ENCODE data around the gene OR51B2. TPM values are rescaled to one million over a fixed set of nuclear protein-coding genes. Genes with fewer than 3 reads are reported as not detected.
"Not testable (repeated sequence)": the region's sequence is repeated elsewhere in the genome, so short reads cannot be mapped to it uniquely, and the experiment has no call there.

OR51B2 gene, protein sequence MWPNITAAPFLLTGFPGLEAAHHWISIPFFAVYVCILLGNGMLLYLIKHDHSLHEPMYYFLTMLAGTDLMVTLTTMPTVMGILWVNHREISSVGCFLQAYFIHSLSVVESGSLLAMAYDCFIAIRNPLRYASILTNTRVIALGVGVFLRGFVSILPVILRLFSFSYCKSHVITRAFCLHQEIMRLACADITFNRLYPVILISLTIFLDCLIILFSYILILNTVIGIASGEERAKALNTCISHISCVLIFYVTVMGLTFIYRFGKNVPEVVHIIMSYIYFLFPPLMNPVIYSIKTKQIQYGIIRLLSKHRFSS
- total RNA-seq: not detected

DNA sequence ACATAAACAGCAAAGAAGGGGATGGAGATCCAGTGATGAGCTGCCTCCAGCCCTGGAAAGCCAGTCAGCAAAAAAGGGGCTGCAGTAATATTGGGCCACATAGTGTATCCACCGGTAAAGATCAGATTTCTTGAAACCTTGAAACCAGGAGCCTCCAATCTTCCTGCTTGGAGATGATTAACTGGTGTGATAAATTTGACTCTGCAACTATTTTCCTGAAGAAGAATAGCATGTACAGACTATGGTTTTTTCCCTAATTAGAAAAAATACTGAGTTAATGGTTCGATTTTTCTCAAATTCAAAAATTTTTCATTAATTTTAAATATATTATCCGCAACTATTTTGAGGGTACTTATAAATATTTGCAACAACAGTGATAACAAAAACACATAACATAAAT lies at the start of gene OR51B2:
TSS of gene OR51B2 (minus strand) at position 101 of the 400 bp plus-strand sequence. CDS start at position 101, 0 bp downstream.
- Mint-ChIP-seq H3K9me3 (no peaks in the 10 kb centered on the region), H3K27ac (no peak within 1 kb of the TSS), H3K36me3 (no peaks in the 10 kb centered on the region)
- ATAC-seq (no peak), DNase-seq (ENCODE audit: low spot score in 2 of 2) (no peak)

GRCh38 chr11:5369789-5370188 lies 45.7 kb upstream of the OR51B2 start:
- peaks cover 0 to 10% of the 10 kb centered on the region in 2 donors for H3K9me3 Mint-ChIP-seq
- no peak overlapping the region for H3K27ac Mint-ChIP-seq
- no peak for ATAC-seq
- no peak for DNase-seq (ENCODE audit: low spot score in 2 of 2)
- no peaks in the 10 kb centered on the region for H3K36me3 Mint-ChIP-seq

GRCh38 chr11:5368502-5369043 lies 44.5 kb upstream of the OR51B2 start:
- no peak for ATAC-seq
- Mint-ChIP-seq H3K27ac (no peak overlapping the region), H3K36me3 (no peaks in the 10 kb centered on the region), H3K9me3 (peaks cover 0 to 10% of the 10 kb centered on the region in 2 donors)
- no peak for DNase-seq (ENCODE audit: low spot score in 2 of 2)

GRCh38 chr11:5367448-5368074 lies 43.5 kb upstream of the OR51B2 start:
- DNase-seq (ENCODE audit: low spot score in 2 of 2): no peak
- H3K36me3 Mint-ChIP-seq: no peaks in the 10 kb centered on the region

GRCh38 chr11:5366856-5367255 lies 42.8 kb upstream of the OR51B2 start:
- no peak for DNase-seq (ENCODE audit: low spot score in 2 of 2)
- no peaks in the 10 kb centered on the region for H3K36me3 Mint-ChIP-seq
- peaks cover 0 to 10% of the 10 kb centered on the region in 2 donors for H3K9me3 Mint-ChIP-seq
- H3K27ac Mint-ChIP-seq: no peak overlapping the region
- ATAC-seq: no peak

More at GRCh38 chr11:5367448-5368074, 43.5 kb upstream of the OR51B2 start:
- no peak overlapping the region for H3K27ac Mint-ChIP-seq
- ATAC-seq: no peak
- peaks cover 0 to 5% of the 10 kb centered on the region in 2 donors for H3K9me3 Mint-ChIP-seq

DNA sequence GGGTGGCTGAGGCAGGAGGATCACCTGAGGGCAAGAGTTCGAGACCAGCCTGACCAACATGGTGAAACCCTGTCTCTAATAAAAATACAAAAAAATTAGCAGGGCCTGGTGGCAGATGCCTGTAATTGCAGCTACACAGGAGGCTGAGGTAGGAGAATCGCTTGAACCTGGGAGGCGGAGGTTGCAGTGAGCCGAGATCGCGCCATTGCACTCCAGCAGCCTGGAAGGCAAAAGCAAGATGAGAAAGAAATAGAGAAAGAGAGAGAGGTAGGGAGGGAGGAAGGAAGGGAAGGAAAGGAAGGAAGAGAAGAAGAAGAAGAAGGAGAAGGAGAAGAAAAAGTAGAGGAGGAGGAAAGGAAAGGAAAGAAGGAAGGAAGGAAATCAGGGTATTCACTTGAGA lies 42.3 kb upstream of the OR51B2 start:
- ATAC-seq, H3K9me3 Mint-ChIP-seq: not testable (repeated sequence)

GRCh38 chr11:5364214-5364613 lies 40.1 kb upstream of the OR51B2 start:
- Mint-ChIP-seq H3K36me3 (no peaks in the 10 kb centered on the region), H3K9me3 (peaks cover 0 to 10% of the 10 kb centered on the region in 2 donors), H3K27ac (no peak overlapping the region)
- ATAC-seq: no peak
- no peak for DNase-seq (ENCODE audit: low spot score in 2 of 2)

More for the DNA sequence above, 42.3 kb upstream of the OR51B2 start:
- not testable (repeated sequence) for H3K36me3 Mint-ChIP-seq; H3K27ac Mint-ChIP-seq; DNase-seq (ENCODE audit: low spot score in 2 of 2)

GRCh38 chr11:5363679-5364078 lies 39.6 kb upstream of the OR51B2 start:
- ATAC-seq: no peak
- no peak overlapping the region for H3K27ac Mint-ChIP-seq
- DNase-seq (ENCODE audit: low spot score in 2 of 2): no peak
- H3K36me3 Mint-ChIP-seq: no peaks in the 10 kb centered on the region
- peaks cover 0 to 10% of the 10 kb centered on the region in 2 donors for H3K9me3 Mint-ChIP-seq

GRCh38 chr11:5362017-5362625 lies 38.0 kb upstream of the OR51B2 start:
- Mint-ChIP-seq H3K9me3 (peaks cover 4 to 15% of the 10 kb centered on the region in 2 donors), H3K27ac (no peak overlapping the region), H3K36me3 (no peaks in the 10 kb centered on the region)
- DNase-seq (ENCODE audit: low spot score in 2 of 2) (no peak), ATAC-seq (no peak)

GRCh38 chr11:5356031-5356430 lies 31.9 kb upstream of the OR51B2 start:
- H3K36me3 Mint-ChIP-seq; ATAC-seq; DNase-seq (ENCODE audit: low spot score in 2 of 2); H3K27ac Mint-ChIP-seq: not testable (repeated sequence)
- peaks cover 4 to 10% of the 10 kb centered on the region in 2 donors for H3K9me3 Mint-ChIP-seq

DNA sequence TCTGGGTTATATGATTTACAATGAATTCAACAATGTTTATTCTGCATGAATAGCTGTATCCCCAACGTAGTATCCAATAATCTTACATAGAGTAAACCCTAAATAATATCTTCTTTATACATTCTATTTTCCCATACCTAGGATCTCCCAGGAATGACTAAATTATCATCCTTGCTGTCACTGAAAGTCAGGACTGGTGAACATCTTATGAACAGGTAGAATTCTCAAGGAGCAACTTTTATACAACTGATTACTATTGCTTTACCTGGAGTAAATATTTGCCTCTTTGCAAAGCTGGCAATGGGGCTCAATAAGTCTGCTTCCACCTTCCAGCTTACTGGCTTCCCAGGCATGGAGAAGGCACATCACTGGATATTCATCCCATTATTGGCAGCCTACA lies 27.1 kb upstream of the OR51B2 start, which contains the start of gene OR51B6:
TSS of gene OR51B6 (plus strand) at position 301 of the 400 bp plus-strand sequence. CDS start at position 301, 0 bp downstream.
- no peak within 1 kb of the TSS for H3K27ac Mint-ChIP-seq
- peaks cover 0 to 4% of the 10 kb centered on the region in 2 donors for H3K36me3 Mint-ChIP-seq
- H3K9me3 Mint-ChIP-seq: peaks cover 0 to 3% of the 10 kb centered on the region in 2 donors
- ATAC-seq (no peak), DNase-seq (ENCODE audit: low spot score in 2 of 2) (no peak)

GRCh38 chr11:5349550-5349949 lies 25.5 kb upstream of the OR51B2 start:
- no peaks in the 10 kb centered on the region for H3K9me3 Mint-ChIP-seq
- H3K27ac Mint-ChIP-seq: no peak overlapping the region
- no peak for DNase-seq (ENCODE audit: low spot score in 2 of 2)
- H3K36me3 Mint-ChIP-seq: peaks cover 0 to 4% of the 10 kb centered on the region in 2 donors
- no peak for ATAC-seq

- Mint-ChIP-seq H3K36me3 (peaks cover 0 to 4% of the 10 kb centered on the region in 2 donors), H3K9me3 (no peaks in the 10 kb centered on the region), H3K27ac (no peak overlapping the region)
- DNase-seq (ENCODE audit: low spot score in 2 of 2) (no peak), ATAC-seq (no peak)
Observed at GRCh38 chr11:5348551-5349194, 24.6 kb upstream of the OR51B2 start.

- no peak for ATAC-seq
- no peaks in the 10 kb centered on the region for H3K9me3 Mint-ChIP-seq
- no peaks in the 10 kb centered on the region for H3K36me3 Mint-ChIP-seq
- no peak overlapping the region for H3K27ac Mint-ChIP-seq
- DNase-seq (ENCODE audit: low spot score in 2 of 2): no peak
Observed at GRCh38 chr11:5345831-5346230, 21.7 kb upstream of the OR51B2 start.

DNA sequence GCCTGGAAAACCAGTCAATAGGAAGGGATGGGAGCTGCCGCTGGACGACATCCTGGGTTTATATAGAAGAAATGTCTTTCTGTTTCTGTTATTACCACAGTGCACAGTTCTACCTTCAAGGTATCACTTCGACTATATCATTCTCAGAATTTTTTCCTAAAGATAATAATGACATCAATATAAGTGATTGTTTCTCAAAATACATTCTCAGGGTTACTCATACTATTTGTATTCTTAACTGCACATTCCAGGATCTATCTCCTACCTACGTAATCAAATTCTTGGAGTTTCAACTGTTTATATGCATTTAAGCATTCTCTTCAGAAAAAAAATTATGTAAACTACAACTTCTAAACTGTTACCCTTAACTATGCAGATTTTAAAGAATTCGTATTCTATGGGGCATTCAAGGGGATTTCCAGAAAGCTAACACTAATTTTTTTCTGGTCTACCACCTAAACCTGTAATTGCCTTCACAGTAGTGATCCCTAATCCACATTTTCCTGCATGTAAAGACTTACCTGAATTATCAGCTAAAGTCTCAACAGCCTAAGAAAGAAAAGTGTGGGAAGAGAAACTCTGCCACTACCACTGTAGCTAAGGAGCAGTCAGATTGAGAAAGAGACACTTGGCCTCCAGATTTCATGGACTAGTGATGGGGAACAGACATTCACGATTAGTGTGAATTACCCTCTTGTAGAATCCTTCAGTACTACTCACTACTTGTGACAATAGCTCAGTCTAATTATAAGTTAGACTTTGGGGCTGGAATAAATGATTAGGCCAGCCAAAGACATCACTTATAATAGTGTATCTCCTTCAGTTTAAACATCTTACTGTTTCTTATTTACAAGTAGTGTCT lies 19.6 kb upstream of the OR51B2 start, which contains the start of gene OR51B5:
TSS of gene OR51B5 (minus strand) at position 51 of the 862 bp plus-strand sequence. CDS start at position 51, 0 bp downstream.
- no peaks in the 10 kb centered on the region for H3K36me3 Mint-ChIP-seq
- DNase-seq (ENCODE audit: low spot score in 2 of 2): no peak

More for the DNA sequence above, 19.6 kb upstream of the OR51B2 start, which contains the start of gene OR51B5:
- Mint-ChIP-seq H3K27ac (no peak within 1 kb of the TSS), H3K9me3 (no peaks in the 10 kb centered on the region)
- no peak for ATAC-seq
